ENCODE data around the gene MAEA.

DNA sequence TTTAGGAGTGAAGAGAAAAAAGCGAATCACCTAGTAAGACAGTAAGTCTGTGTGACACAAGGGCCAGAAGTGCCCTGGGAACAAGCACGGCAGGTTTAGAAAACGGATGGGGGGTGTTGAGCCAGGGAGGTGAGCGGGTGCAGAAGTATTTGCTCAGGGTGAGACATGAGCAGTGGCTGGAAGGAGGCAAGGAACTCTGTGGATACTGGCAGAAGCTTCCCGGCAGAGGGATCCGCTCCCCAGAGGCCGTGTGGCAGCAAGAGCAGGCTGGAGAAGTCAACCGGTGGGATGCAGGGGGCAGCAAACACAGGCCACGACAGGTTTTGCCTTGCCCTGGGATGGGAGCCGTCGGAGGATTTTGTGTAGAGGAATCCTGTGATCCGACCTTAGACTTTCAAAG, 55.0 kb downstream of the MAEA start:
- TF ChIP-seq, protein P1, sequence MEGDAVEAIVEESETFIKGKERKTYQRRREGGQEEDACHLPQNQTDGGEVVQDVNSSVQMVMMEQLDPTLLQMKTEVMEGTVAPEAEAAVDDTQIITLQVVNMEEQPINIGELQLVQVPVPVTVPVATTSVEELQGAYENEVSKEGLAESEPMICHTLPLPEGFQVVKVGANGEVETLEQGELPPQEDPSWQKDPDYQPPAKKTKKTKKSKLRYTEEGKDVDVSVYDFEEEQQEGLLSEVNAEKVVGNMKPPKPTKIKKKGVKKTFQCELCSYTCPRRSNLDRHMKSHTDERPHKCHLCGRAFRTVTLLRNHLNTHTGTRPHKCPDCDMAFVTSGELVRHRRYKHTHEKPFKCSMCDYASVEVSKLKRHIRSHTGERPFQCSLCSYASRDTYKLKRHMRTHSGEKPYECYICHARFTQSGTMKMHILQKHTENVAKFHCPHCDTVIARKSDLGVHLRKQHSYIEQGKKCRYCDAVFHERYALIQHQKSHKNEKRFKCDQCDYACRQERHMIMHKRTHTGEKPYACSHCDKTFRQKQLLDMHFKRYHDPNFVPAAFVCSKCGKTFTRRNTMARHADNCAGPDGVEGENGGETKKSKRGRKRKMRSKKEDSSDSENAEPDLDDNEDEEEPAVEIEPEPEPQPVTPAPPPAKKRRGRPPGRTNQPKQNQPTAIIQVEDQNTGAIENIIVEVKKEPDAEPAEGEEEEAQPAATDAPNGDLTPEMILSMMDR (IDR thresholded peaks at IDR 0.05) = no peak
- TF ChIP-seq POLR2A (IDR thresholded peaks at IDR 0.05) = no peak
- TF ChIP-seq POLR2AphosphoS5 (IDR thresholded peaks at IDR 0.05) = no peak
